GM21360 (cell line): ENCODE data around the gene KLF3.

ENCODE experiments used
- ATAC-seq: cut with Tn5 transposase; IDR thresholded peaks from one replicate; pipeline ENCODE4 v1.9.1; 2021; ENCODE audit warnings: mild to moderate bottlenecking, moderate library complexity; ENCODE audit not compliant: unreplicated experiment

Gene KLF3

DNA sequence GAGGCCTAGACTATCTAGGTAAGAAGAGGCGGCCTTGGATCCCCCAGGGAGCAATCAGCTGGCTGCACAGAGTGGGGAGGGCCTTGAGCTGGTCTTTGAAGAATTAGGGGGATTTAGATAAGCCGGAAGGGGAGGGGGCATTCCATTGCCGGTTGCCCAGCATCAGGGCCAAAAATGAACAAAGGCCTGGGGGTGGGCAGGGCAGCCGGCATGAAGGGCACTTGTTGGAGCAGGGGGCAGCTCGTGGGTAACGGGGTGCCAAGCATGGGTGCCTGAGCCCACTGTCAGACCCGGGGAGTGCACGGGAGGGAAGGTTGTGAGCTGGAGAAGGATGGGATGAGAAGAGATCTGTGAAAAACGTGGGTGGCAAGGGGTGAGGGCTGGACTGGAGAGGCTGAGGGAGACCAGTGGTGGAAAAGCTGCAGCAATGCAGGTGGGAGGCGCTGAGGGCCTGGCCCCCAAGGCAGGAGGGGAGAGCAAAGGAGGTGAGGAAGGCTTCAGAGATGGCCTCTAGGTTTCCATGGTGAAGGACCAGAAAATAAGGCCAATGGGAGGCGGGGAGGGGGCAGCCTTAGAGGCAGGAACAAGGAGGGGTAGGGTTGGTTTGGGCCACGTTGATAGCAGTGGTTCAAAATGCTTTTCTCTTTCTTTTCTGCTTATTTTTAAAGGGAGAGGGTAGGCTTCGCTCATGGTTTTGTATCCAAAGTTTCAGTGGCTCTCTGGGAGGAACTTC lies 8.6 kb downstream of the KLF3 start:
- ATAC-seq: no peak

DNA sequence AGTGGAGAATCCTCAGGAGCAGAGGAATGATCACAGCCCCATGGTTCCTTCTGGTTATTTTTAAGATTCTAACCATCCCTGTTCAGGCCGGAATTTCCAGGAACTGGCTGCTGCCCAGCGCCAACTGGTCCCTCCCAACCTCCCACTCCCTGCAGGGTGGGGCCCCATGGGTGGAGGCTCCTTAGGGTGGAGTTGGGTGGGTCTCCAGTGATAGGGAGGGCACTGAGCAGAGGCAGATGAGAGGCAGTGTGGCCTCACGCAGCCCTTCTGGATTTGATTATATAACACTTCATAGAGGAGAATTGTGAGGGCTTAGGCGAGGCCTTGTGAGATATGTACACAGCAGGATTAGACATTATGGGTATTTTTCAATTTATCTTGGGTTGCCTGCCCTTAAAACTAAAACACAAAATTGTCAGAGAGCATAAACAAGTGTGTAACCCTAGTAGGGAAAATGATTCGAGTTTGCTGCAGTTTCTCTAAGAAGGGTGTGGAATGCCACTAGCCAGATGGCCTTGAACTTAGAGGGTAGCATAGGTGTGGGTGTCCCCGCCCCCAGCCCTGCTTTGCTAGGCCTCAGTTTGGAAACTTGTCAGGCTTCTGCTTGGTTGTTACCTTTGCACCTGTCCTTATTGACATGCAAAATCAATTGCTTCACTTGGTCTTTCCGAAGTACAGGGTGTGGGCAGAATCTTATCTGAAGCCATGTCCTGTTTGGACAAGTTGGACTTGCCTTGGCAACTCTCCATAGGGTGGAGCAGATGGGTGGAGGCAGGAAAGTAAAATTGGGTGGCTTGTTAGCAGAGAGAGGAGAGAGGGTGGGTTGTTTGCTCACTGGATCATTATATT lies 9.4 kb downstream of the KLF3 start:
- no peak for ATAC-seq

DNA sequence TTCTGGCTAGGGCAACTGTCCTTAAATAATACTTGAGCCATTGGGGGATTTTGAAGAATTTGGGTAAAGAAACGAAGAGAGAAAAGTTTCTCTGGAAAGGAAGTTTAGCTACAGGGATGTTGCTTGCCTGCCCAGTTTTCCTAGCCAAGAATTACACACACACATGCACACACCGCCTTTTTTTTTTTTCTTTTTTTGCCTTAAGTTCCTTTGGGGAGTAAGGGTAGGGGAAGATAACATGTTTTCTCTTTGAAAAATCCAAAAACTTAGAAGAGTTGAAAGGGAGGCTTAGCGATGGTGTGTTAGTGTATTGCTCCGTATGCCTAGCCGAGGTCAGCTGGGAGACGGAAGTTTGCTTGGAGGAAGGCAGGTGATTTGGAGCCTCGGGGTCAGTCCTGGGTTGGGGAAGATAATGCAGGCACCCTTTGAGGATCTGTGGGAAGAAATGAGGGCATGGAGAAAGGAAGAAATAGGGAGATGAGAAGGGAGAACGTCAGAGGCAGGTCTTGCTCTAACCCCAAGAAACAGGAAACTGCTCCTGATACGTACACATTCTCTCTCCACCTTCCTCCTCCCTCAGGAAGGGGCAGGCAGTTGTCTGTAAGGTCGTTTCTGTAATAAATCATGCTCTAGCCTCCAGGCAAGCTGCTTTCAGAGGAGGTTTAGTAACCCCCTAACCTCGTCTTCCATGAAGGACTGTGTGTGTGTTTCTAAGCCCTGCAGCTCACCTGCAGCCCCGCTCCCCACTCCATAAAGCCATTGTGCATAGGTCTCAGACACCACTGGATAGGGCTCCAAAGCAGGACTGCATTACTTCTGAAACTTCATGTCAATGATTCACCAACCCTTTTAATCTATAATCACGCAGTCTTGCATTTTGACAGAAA lies 10.5 kb downstream of the KLF3 start:
- no peak for ATAC-seq

DNA sequence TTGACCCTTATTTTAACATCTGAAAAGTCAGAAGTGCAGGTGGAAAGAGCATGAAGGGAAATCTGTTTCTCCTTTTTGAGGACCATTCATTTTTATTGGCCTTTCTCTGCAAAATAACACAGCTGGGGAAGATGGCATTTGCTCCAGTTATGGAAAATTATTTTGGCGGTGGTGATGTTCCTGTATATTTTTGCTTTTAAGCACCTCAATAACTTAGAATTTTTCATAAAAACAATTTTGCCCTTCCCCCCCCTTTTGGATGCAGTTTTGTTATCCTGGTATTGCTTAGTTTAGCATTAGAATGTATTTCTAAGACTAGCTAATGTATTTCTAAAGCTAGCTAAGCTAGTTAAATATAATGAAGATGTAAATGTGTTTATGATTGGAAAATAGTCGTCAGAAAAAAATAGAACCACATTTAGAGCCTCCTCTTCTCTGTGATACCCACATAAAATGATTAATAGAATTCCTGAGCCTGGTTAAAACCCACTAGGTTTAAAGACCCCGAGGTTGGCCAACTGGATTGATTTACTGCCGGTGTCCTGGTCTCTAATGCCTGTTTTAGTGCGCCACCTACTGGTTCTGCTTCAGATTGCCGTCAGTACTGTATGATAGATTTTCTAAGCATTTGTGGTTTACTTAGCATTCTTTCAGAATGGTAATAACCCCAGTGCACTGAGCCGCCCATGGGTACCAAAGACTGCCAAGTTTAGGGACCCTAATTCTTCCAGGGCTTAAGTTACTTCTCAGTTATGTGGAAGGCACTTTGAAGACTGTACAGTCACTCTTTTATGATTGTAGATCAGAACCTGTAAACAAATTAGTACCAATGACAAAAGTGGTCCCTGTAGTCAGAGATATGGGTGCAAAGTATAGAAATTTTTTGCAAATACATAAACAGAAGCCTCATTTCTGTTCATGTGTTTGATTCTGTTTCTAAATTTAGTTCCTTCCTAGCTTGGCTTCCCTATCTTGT lies 11.4 kb downstream of the KLF3 start:
- peak; percentile 45 for ATAC-seq

DNA sequence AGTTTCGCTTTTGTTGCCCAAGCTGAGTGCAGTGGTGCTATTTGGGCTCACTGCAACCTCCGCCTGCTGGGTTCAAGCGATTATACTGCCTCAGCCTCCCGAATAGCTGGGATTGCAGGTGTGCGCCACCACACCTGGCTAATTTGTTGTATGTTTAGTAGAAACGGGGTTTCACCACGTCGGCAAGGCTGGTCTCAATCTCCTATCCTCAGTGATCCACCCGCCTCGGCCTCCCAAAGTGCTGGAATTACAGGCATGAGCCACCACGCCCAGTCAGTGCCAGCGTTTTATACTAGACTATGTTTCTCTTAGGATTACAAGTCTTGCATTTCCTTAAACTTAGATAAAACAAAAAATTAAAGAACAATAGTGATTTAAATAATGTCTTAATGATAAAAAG lies 13.0 kb downstream of the KLF3 start:
- no peak for ATAC-seq

DNA sequence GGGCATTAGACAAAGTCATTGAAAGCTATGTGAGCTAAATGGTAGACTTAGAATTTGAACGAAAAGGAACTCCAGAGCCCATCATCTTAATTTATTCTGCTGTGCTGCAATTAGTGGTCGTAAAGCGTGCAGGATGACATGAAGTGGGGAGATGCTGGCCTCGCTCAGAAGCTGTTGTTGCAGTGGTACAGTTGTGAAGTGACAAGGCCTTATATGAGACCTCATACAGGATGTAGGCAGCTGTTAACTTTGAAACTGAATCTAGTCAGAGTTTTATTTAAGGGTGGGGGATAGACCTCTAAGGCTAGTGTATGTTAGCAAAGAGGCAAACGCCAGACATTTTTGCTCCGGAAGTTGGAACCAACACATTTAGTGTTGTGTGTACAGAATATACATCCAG lies 13.4 kb downstream of the KLF3 start:
- no peak for ATAC-seq

DNA sequence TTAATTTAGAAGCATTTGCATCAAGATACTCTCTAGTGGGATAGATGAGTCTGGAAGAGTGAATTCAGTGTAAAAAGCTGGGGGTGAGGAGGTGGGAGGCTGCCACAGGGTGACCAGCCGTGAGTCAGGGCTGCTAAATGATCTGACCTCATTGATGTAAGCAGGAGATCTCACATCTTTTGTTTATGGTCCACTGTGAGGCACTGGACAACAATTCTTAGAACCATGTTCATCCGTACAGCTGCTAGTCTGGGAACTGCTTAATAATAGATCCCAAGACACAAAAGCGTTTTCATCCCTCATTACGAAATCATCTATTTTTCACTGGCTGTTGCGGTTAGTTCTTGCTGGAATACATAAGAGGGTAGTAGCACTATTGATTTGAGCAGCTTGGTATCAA lies 14.1 kb downstream of the KLF3 start:
- ATAC-seq: no peak

DNA sequence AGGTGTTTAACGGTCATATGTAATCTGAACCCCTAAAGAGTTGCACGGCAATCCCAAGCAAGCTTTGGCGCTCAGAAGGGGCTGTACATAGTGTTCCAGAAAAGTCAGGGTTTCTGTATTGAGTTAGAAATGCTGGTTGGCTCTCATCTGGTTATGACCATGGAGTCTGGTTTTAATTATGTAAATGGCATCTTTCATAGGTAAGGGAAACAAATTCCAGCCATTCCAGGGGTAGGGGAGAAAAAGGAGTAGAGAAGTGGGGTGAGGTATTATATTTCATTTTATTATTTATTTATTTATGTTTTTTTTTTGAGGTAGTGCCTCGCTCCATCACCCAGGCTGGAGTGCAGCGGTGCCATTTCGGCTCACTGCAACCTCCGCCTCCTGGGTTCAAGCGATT lies 15.9 kb downstream of the KLF3 start:
- ATAC-seq: no peak

DNA sequence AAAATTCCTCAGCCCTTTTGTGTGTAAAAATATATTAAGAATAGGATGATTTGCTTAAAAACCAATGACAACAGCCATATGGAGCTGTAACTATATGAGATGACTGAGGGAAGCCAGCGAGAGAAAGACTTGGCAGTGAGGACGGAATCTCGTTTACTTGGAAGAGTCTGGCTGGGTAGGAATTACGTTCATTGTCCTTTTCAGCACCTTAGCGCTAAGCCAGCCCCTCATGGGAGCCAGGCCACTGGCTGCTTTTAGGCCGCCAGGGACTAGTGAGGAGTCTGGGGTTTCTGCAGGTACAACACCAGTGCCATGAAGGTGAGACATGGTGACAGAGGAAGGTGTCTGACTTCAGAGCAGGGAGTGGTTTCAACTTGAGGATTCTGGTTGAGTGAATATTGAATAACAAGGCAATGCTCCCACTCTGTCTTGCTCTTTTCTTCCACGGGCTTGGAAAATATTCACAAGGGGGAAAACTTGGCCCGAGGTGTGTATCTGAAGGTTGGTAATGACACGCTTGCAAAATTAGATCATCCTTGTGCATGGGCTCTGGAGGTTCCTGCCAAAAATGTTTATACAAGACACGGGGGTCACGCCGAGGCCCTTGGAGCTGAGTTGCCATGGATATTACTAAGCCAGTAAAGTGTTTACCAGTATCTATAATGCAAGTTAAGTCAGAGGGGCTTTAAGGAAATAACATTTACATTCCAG lies 17.4 kb downstream of the KLF3 start:
- ATAC-seq: no peak

DNA sequence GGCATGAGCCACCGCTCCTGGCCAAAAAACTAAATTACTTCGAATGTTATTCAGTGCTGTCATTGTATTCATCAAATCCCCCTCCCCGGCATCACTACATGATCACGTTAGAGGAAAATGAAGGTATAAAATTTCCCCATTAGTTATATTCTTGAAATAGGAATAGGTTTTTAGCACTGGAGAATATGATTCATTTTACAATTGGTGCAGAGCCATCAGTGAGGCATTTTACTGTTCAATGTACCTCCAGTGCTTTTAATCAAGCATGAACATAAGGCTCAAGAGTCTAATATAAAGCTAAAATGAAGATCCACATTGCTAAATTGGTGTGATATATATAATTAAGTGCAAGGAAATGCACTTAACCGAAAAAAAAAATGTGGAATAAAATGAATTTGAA lies 18.3 kb downstream of the KLF3 start:
- ATAC-seq: no peak

DNA sequence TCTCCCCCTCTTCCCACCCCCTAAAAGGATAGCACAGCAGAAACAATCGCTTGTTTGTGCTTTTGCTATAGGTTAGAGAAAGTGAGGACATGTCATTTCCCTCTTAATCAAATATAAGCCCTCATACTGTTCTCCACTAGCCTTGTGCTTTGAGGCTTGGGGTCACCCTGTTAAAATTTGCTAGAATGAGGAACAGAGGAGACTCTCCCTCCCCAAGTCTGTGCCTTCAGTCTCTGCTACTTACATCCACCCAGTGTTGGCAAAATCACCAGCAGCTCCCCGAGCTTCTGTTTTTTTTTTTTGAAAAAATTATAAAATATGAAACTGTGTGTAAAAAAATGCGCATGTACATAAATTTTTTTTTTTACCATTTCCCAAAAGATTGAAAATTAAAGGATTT lies 19.3 kb downstream of the KLF3 start:
- no peak for ATAC-seq

DNA sequence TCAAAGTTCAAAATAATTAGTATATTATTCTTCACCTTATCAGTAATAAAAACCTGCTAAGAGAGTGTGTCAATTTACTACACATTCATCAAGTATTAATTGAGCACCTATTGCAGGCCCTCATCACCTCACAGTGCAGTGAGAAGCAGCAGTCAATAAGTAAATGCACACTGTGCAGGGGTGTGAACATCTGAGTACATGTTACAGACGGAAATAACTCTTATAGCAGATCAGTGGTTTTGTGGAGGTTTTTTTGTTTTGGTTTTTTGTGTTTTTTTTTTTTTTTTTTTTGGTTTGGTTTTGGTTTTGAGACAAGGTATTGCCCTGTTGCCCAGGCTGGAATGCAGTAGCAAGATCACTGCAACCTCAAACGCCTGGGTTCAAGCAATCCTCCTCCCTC lies 20.3 kb downstream of the KLF3 start:
- no peak for ATAC-seq

DNA sequence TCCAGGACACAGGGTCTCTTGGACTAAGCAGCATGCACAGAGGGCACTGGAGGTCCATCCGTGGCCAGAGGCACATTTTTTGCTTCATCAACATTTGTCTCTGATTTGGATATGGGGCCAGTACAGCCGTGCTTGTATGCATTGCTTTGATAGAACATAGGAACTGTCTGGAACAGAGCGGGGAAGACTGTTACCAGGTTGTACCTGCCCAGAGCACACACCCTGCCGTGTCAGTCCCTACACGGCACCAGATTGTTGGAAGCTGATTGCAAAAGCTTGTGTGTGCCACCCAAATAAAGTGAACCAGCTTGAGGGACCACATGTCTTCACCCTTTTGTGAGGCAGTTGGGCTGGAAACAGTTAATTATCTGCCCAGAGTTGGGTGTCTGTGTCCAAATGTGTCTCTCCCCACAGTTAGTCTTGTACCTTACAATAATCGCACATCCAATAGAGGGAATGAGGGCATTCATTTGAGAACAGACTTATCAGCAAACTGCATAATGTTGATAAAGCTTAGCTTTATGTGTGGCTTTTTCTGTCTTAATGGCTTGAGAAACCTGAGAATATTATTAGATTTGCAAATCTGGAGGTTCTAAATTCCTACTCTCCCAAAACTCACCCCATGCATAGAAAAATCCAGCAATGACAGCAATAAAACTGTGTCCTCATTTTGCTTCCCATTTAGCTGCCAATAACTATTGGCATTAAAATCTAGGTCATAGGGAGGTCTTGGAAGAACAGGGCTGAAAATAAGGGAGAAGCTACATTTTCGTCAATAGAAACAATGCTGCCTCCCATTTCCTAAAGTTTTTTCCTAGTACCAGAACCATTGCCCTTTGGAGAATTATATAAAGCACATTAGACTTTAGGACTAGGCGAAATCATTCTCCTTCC lies 21.2 kb downstream of the KLF3 start:
- ATAC-seq: no peak

DNA sequence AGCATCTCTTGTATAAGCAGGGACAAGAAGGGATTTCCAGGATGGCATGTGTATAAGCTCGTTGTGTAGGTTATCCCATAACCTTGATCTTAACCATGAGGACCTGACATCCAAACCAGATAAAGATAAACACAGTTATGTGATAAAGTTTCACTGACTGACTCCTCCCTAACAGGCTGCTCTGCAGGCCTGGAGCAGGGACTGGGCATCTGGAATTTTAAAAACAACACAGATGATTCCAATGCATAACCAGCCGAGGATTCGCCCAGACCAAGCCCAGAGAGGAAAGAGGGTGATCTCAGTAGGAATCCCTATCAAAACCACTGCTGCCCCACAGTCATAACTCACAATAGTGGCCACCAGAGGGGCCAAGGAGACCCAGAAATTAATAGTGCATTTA lies 22.7 kb downstream of the KLF3 start:
- ATAC-seq: no peak

DNA sequence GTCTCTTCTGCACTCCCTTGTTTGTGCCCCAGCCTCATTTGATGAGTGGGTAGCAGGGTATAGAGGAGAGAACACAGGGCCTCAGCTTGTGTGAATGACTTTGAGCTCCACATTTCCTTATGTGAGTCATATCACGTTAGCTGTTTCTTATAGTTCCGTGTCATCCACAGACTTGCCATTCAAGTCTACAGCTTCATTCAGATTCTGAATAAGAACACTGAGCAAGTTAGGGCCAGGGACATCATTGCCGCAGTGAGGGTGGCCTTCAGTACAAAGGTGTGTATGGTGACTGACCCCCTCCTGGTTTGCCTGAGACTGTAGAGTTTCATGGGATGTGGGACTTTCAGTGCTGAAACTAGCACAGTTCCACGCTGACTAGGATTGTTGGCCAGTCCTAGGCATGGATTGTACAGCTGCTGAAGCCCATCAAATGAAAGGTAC lies 23.6 kb downstream of the KLF3 start:
- ATAC-seq: no peak

DNA sequence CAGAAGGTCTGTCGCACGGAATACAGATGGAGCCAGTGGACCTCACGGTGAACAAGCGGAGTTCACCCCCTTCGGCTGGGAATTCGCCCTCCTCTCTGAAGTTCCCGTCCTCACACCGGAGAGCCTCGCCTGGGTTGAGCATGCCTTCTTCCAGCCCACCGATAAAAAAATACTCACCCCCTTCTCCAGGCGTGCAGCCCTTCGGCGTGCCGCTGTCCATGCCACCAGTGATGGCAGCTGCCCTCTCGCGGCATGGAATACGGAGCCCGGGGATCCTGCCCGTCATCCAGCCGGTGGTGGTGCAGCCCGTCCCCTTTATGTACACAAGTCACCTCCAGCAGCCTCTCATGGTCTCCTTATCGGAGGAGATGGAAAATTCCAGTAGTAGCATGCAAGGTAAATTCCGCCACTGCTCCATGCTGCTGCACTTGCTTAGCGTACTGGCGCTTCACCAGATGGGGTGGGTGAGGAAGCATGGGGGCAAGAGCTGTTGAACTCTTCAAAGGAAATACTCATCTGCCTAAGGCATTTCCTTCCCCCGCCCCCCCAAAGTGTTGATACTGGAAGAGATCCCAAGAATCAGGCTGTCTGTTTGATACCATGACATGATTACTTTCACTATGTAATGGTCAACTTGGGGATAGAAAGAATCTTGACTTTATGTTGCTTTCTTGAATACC lies 24.8 kb downstream of the KLF3 start:
- ATAC-seq: no peak

DNA sequence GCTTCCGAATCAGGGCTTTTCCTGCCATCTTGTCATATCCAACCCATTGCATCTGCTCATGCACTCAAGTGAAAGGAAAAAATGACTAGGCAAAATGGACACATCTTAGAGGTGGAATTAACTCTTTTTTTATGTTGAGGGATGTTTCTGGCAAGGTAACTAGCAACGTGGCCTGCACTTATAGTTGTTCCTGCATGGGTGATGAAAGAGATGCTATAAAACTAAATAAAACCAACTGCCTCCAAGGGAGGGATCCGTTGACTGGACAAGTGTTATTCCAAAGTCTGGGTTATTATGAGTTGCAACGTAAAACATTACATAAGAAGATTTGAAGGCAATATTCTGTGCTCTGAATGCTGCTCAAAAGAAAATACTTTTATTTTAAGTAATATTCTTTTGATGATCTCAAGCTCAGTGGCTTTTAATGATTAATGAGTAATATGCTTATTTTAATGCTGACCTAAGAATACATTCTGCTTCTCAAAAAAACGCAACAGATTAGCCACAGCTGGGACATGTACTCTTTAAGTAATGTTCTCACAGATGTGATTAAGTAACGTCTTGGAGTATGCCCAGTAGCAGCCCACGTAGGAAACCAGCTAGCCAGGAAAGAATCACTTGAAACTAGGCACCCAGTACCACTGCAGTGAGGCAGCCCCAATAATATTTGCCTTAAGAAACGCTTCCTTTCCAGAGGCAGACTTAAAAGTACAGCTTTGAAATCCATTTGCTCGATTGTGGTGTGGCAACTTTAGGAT lies 27.4 kb downstream of the KLF3 start:
- no peak for ATAC-seq
